Measurements from ENCODE around the gene PIERCE2. TPM values are rescaled to one million over a fixed set of nuclear protein-coding genes. Genes with fewer than 3 reads are reported as not detected.

PIERCE2 gene
- total and polyA plus RNA-seq, 2 of the 4 experiments (the other 2 are of a cell fraction) = 0.36 to 0.48 TPM

DNA sequence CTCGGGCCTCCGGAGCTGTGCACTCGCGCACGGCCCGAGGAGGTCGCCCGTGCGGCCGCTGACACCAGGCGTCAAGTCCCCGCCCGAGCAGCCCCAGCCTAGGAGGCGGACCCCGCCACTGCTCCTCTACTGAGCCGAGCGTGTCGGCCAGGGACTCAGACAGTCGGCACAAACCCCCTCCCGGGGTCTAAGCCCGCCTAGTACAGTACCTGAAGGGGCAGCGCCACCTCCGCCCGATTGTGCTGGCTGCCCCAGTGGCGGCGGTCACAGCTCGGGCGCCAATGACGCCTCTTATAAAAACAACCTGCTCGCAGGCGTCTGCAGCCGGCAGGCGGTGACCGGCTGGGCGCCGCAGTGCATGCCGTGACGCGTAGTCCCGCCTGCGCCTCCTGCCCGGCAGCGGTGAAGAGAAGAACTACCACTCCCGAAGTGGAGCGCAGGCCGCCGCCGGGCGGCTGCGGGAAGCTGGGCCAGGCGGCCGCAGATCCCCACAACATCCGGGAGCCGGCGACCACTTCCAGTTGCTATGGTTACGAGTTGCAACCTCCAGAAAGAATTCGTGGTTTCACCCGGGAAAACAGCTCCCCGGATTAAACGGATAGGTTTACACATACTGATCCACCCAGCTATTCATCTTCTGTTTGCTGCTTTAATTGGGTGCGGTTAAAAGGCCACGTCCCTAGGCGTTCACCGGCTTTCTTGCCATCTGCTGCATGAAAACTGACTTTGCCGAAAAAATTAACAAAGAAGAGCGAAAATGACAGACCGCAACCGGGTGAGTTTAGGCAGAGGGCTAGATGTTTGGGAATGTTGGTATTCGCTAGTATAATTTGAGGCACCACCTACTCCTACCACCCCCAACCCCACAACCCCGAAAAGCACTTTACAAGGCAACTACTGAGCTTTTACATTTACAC is at the start of gene PIERCE2, which contains the start of gene CCPG1 (continued):
- TF ChIP-seq USF2 (IDR thresholded peaks at IDR 0.05; ENCODE audit: low read depth, low read length) (no peak), MAZ (IDR thresholded peaks at IDR 0.05; ENCODE audit: borderline replicate concordance, low read depth, low read length) (peak; percentile 19; the same call in 1 of the 2 replicates), POLR2A (IDR thresholded peaks at IDR 0.05; ENCODE audit: low read depth, low read length) (peak; percentile 83), CEBPB (IDR thresholded peaks at IDR 0.05; ENCODE audit: low read depth, low read length) (no peak), CHD1 (IDR thresholded peaks at IDR 0.05; ENCODE audit: low read depth, low read length) (no peak), RCOR1 (IDR thresholded peaks at IDR 0.05; ENCODE audit: insufficient replicate concordance, low read length) (peak; percentile 34)
